Measurements from ENCODE around the gene HOXC4. TPM values are rescaled to one million over a fixed set of nuclear protein-coding genes. Genes with fewer than 3 reads are reported as not detected.

Gene HOXC4
- total and polyA plus RNA-seq, 12 donors = 0.03 to 0.22 (median 0.21) TPM; not detected in 8

DNA sequence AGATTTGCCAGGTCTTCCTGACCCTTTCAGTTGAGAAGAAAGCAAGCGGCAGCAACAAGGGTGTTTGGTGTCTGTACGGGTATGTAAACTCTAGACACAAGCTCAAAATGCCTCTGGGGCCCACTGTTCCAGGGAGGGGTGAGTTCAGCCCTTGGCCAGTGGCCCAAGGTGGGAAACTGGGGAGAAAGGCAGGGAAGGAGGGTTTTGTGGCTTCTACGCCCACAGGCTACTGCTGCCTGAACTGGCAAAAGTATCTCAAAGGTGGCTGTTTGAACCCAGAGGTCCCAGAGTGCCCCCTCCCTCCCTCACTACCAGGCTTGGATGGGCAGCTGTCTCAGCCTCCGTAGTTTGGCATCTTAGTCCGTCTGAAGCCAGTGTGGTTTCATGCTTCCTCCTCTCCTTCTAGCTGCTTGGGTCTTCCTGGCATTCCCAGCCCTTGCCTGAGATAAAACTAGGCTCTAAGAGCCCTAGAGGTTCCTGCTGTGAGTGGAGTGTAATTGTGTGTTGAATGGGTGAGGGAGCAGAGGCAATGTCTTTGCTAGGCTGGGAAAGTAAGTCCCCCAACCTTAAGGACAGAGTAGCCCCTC is 15.3 kb upstream of the HOXC4 start:
- TF ChIP-seq, protein P1, sequence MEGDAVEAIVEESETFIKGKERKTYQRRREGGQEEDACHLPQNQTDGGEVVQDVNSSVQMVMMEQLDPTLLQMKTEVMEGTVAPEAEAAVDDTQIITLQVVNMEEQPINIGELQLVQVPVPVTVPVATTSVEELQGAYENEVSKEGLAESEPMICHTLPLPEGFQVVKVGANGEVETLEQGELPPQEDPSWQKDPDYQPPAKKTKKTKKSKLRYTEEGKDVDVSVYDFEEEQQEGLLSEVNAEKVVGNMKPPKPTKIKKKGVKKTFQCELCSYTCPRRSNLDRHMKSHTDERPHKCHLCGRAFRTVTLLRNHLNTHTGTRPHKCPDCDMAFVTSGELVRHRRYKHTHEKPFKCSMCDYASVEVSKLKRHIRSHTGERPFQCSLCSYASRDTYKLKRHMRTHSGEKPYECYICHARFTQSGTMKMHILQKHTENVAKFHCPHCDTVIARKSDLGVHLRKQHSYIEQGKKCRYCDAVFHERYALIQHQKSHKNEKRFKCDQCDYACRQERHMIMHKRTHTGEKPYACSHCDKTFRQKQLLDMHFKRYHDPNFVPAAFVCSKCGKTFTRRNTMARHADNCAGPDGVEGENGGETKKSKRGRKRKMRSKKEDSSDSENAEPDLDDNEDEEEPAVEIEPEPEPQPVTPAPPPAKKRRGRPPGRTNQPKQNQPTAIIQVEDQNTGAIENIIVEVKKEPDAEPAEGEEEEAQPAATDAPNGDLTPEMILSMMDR (IDR thresholded peaks at IDR 0.05) = no peak
- Histone ChIP-seq H3K27me3 (peaks cover 17 to 100% (median 100%) of the 10 kb centered on the region in 7 donors), H3K27ac (no peak overlapping the region), H3K4me3 (no peak overlapping the region), H3K4me1 (peaks cover 0 to 13% (median 8%) of the 10 kb centered on the region in 9 donors), H3K36me3 (no peaks in the 10 kb centered on the region), H3K9me3 (no peaks in the 10 kb centered on the region)
- intact Hi-C loops (cut with DNase I) = no loop called here
- ATAC-seq (no peak), DNase-seq (no peak)
- 41 to 44% methylated on average over 5 of the region's 5 CpGs for WGBS, 2 donors

DNA sequence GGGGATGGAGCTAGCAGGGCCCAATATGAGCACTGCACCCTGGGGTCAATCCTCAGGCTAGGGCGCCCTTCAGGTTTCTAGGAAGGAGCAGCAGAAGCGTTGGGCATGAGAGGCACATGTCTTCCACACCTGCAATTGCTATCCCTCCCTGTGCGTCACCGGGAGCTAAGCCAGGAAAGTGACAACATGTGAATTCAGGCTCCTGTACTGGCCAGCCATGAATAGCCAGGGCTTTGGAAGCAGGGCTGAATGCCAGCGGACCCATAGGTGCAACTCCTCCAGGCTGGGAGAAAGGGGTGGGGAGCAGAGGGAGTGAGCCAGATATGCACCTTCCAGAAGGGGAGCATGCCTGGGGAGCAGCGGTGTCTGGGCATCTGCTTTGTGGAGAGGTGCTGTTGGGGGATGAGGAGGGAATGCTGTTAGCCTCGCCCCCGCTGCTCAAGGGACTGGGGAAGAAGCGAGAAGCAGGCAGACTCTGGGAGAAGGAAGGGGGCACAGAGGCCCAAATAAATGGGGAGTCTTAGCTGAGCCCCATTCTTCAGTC is 14.7 kb upstream of the HOXC4 start:
- no peak overlapping the region for H3K4me3 ChIP-seq
- 11 to 19% methylated on average over 9 of the region's 9 CpGs for WGBS, 2 donors
- H3K36me3 ChIP-seq = no peaks in the 10 kb centered on the region
- no peak overlapping the region for H3K27ac ChIP-seq
- H3K4me1 ChIP-seq = peaks cover 0 to 7% (median 3%) of the 10 kb centered on the region in 9 donors
- no peak for DNase-seq
- intact Hi-C loops (cut with DNase I) = no loop called here
- H3K9me3 ChIP-seq = no peaks in the 10 kb centered on the region
- ATAC-seq = peak in 2 of 8 donors; percentile 9 to 27
- peaks cover 18 to 99% (median 99%) of the 10 kb centered on the region in 7 donors for H3K27me3 ChIP-seq
- TF ChIP-seq, protein P1 (IDR thresholded peaks at IDR 0.05) = no peak

DNA sequence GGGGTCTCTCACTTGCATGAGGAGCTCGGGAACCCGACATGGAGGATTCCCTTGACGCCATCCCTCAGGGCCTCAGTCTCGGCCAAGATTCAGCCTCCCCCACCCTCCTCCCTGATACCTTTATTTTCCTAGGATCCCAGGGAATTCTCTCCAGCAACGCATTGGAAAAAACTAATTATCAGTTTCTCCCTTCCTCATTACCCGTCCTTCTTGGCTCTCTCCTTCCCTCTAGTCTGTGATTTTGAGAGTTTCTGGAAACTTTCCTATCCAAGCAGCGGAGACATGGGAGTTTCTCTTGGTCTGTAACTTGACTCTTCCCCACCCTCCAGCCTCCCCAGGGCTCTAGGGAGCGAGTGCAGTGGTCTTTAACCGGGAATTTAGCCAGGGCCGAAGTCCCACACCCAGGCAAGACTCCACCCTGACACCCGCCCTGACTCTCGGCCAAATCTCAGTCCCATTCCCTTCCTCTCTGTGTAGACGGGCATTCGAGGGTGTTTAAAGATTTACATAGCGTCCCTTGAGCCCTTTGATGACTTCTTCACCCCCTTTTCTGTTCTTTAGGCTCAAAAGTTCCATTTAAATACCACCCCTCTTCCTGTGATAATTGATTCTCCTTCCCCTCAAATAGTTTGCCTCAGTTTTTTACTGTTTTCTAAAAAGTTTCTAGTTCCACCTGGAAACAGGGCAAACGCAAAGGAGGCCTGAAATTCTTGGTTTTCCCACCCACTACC is 14.1 kb upstream of the HOXC4 start:
- WGBS, 2 donors = 4 to 11% methylated on average over 16 of the region's 16 CpGs
- no peak overlapping the region for H3K4me3 ChIP-seq
- intact Hi-C loops (cut with DNase I) = no loop called here
- H3K27ac ChIP-seq = no peak overlapping the region
- no peaks in the 10 kb centered on the region for H3K9me3 ChIP-seq
- DNase-seq (no peak), ATAC-seq (peak in 3 of 8 donors; percentile 25 to 49 (median 28))
- H3K36me3 ChIP-seq = no peaks in the 10 kb centered on the region
- TF ChIP-seq, protein P1 (IDR thresholded peaks at IDR 0.05) = no peak
- peaks cover 0 to 1% (median 0%) of the 10 kb centered on the region in 9 donors for H3K4me1 ChIP-seq
- peaks cover 18 to 99% (median 99%) of the 10 kb centered on the region in 7 donors for H3K27me3 ChIP-seq

DNA sequence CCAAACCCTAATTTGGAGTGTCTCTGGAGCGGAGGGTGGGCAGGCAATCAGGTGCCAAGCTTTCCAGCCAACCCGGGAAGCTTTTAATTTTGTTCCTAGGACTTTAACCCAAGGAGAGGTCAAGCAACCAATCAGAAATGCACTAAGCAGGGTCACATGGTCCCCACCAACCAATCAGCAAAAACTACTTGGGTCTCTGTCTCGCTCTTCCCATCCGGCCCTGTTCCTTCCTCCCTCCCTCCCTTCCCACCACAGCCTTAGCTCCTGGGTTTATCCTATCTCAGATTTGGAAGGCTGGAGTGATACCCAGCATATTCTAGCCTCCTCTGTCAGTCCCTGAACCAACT is 13.5 kb upstream of the HOXC4 start:
- no peak overlapping the region for H3K4me3 ChIP-seq
- H3K36me3 ChIP-seq = no peaks in the 10 kb centered on the region
- no peak for ATAC-seq
- no peaks in the 10 kb centered on the region for H3K4me1 ChIP-seq
- DNase-seq = no peak
- intact Hi-C loops (cut with DNase I) = no loop called here
- H3K9me3 ChIP-seq = no peaks in the 10 kb centered on the region
- TF ChIP-seq, protein P1 (IDR thresholded peaks at IDR 0.05) = no peak
- H3K27ac ChIP-seq = no peak overlapping the region
- peaks cover 16 to 99% (median 99%) of the 10 kb centered on the region in 7 donors for H3K27me3 ChIP-seq
- 42 to 51% methylated on average over 4 of the region's 4 CpGs for WGBS, 2 donors
